HG02970 (cell line): Measurements from ENCODE around the gene PES1.
"Not testable (repeated sequence)": the region's sequence is repeated elsewhere in the genome, so short reads cannot be mapped to it uniquely, and the experiment has no call there.

Experiments used
- ATAC-seq: cut with Tn5 transposase; IDR thresholded peaks from one replicate; pipeline ENCODE4 v1.9.1; 2021; ENCODE audit warnings: mild to moderate bottlenecking, moderate library complexity, moderate number of reproducible peaks; ENCODE audit not compliant: unreplicated experiment, low FRiP score

PES1 gene

DNA sequence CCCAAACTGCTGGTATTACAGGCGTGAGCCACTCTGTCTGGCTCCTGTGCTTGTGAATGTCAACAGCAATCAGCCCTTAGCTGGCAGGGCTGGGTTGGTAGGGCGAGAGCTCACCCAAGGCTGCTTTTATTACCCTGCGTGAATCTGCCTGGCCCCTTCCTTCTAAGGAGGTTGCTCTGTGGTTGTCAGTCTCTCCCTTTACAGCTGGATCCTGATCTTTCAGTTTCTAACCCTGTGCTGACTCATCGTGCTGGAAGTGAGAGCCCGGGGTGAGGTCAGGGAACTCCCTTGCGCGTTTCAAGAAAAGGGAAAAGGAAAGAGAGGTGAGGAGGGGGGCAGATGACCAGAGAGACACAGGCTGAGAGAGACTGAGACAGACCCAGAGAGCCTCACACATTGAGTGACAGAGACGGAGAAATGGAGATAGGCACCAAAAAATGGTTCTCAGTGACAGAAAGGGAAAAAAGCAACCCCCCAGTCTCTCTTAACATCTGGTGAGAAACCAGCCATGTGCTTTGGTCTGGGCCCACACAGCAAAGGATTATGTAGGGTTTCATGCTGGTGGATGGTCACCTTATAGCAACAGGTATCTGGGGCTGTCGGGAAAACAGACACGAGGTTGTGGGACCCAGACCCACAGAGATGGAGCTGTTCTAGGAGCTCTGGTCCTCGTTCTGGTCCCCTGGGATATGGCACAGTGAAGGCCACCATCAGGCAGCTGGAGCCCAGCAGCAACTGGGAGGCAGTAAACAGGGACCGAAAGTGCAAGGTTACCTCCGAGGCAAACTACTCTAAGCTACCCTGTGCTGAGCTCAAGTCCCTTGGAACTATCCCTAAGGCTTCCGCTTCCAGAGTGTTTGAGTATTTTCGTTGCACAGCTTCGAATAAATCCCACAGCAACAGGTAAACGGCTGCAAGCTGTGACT lies 17.8 kb upstream of the PES1 start:
- no peak for ATAC-seq

DNA sequence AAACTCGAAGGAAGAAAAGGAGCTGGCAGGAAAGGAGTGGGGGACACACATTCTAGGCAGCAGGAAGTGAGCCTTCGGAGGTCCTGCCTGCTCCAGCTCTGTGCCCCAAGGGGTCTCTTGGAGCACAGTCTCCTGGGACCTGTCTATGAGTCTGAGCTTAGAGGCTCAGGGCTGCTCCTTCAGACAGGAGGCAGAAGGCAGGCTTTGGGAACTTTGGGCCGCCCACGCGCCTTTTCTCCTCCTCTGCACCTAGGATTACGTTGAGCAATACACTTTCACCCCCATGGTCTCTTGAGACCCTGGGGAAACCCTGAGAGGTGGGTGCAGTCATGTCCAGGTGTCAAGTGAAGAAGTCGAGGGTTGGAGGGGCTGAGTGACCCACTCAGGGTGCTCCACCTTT lies 16.2 kb upstream of the PES1 start:
- no peak for ATAC-seq

DNA sequence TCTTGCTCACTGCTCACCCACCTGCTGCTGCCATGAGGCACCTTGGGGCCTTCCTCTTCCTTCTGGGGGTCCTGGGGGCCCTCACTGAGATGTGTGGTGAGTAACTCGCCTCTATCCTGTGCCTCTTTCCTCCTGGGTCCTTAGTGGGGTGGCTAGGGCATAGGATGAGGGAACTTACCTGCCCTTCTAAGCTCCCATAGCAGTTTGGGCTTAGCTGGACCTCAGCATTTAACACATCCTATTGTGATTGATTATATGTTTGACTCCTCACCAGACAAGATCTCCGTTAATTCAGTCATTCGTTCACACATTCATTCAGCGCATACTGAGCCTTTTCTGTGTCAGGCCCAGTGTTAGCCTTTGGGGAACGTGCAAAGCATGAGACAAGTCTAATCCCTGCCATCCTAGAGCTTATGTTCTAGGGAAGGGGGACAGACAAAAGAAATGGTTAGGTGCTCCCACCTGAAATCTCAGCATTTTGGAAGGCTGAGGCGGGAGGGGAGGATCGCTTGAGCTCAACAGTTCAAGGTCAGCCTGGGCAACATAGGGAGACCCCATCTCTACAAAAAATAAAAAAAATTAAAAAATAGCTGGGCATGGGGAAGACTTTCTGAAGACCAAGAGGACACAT lies 15.7 kb upstream of the PES1 start:
- ATAC-seq: no peak

DNA sequence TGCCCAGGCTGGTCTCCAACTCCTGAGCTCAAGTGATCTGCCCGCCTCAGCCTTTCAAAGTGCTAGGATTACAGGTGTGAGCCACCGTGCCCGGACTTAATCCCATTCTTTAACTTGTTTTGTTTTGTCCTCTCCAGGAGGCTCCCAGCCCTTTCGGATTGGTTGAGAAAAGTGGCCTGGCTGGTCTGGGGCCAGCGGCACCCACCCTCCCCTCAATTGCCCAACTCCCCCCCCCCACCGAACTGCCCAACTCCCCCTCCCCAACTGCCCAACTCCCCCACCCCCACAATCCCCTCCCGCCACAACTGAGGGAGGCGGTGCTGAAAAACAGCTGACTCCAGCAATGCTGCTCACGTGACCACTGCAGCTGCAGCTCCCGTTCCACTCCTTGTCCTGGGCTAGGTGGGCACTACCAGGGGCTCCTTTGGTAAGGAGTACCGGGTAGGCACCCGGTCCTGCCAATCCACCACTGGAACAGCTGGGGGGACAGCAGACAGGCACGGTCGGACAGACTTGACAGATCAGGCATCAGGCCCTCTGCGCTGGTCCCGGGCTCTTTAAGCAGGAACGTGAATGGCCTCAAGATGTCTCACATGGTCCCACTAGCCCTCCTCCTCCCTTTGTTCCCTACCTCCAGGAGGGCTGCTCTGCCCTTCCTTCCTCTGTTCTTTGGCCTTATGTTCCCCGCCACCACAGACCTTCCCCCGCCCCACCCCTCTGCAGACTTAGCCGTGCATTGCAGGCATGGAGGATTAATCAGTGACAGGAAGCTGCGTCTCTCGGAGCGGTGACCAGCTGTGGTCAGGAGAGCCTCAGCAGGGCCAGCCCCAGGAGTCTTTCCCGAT lies 15.0 kb upstream of the PES1 start, which contains the start of gene TCN2:
Gene TCN2 (plus strand): TSS at position 720 of the 845 bp plus-strand sequence. CDS start 158 bp downstream, outside the sequence.
- no peak for ATAC-seq

DNA sequence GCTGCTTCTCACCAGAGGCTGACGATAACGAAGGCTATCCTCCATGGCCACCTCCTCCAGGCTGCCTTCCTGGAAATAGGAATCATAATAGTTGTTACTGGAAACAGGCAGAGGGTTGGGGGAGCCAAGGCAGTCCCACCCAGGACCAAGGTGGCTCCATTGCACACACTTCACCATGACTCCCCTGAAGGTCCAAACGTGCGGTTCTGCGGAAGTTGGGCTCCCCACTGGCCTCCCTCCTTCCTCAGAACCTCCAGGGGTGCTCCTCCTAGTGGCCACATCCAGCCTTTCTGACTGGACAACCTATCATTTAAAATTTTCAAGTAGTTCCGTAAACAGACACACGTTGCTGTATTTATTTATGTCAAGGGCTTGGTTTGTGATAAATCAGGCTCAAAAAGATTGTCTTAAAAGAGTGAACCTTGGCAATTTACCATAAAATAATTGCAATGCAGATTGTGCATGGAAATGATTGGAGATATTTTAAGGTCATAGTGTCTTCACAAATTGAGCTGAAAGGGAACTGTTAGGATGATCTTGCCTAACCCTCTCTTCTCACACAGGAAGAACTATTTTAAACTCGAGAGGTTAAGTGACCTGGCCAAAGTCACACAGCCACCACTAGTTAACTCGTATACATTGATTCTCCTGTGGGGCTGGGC lies 13.9 kb upstream of the PES1 start:
- no peak for ATAC-seq

DNA sequence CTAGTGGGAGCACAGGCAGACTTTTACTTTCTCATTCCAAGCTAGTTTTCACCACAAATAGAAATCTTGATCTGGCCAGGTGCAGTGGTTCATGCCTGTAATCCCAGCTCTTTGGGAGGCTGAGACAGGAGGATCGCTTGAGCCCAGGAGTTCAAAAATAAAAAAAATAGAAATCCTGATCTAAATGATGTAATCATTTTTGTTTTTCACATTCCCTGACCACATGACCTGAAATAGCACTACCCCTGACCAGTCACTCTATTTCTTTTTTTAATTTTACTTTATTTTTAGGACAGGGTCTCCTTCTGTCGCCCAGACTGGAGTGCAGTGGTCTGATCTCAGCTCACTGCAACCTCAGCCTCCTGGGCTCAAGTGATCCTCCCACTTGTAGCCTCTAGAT lies 13.0 kb upstream of the PES1 start:
- no peak for ATAC-seq

DNA sequence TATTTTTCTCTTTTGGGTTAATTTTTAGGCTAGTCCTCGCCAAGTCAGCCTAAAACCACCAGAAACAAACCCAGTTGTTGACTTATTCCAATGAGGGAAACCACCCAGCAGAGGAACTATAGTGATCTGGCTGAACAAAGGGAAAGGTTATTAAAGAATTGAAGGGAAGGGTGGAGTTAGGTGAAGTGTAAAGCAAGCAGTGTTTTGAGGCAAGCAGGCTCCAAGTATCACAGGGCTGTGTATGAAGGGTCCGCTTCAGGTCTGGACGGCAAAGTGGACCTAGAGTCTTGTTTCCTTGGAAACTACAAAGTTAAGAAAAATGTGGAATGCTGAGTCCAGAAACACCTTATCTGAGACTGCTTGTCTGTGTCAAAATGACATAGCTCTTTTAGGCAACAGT lies 12.1 kb upstream of the PES1 start:
- ATAC-seq: no peak

DNA sequence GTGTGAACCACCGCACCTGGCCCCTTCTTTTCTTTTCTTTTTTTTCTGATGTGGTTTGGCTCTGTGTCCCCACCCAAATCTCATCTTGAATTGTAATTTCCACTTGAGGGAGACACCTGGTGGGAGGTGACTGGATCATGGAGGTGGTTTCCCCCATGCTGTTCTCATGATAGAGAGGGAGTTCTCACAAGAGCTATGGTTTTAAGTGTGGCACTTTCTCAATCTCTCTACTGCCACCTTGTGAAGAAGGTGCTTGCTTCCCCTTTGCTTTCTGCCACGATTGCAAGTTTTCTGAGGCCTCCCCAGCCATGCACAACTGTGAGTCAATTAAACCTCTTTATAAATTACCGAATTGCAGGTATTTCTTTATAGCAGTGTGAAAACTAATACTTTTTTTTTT lies 10.3 kb upstream of the PES1 start:
- ATAC-seq: no peak

DNA sequence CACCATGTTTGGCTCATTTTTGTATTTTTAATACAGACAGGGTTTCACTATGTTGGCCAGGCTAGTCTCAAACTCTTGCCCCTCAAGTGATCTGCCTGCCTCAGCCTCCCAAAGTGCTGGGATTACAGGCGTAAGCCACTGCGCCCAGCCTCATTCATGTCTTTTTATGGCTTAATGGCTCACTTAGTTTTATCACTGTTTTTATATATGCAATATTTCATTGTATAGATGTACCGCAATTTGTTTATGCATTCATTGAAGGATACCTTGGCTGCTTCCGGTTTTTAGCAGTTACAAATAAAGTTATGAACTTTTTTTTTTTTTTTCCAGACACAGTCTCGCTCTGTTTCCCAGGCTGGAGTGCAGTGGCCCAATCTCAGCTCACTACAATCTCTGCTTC lies 9.8 kb upstream of the PES1 start:
- no peak for ATAC-seq

DNA sequence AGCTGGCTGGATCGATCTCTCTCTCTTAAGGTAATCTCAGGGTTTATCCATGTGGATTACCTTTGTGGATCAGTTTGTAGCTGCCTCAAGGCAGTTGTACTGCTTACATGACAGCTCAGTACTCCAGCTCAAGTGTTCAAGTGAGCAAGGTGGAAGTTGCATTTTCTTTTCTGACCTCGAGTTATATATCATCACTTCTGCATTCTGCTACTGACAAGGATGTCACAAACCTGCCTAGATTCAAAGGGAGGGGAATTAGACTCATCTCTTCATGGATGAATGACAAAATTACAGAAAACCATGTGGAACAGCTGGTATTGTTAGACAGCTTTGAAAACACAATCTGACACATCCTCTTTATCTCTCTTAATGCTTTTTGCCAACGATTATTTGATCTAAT lies 9.2 kb upstream of the PES1 start:
- no peak for ATAC-seq

DNA sequence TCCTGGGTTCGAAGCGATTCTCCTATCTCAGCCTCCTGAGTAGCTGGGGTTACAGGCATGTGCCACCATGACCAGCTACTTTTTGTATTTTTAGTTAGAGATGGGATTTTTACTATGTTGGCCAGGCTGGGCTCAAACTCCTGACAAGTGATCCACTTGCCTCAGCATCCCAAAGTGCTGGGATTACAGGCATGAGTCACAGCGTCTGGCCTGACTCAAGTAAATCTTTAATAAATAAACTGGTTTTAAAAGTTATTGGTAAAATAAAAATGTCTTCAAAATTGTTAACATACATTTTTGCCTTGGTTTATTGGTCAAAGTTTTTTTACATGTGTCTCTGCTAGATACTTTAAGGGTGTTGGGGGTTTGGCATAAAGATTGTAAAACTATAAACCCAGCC lies 7.3 kb upstream of the PES1 start:
- no peak for ATAC-seq

DNA sequence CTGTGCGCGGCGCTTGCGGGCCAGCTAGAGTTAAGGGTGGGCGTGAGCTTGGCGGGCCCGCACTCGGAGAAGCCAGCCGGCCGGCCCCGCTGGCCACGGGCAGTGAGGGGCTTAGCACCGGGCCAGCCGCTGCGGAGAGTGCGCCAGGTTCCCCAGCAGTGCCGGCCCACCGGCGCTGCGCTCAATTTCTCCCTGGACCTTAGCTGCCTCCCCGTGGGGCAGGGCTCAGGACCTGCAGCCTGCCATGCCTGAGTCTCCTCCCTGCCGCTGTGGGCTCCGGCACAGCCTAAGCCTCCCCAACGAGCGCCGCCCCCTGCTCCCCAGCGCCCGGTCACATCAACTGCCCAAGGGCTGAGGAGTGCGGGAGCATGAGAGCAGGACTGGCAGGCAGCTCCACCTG lies 5.2 kb upstream of the PES1 start:
- ATAC-seq: no peak

DNA sequence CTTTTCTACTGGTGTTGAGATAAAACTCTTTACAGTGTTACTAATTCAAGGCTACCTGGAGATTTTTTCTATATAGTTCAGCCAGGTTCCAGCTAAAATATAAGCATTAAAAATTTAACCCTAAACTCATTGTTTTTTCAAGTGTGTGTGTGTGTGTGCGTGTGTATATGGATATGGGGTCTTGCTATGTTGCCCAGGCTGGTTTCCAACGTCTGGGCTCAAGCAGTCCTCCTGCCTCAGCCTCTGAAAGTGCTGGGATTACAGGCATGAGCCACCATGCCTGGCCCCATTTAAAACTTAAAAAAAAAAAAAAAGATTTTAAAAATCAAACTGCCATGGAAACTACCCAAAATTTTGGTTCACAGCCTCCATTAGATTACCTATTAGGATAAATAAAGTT lies 4.5 kb upstream of the PES1 start:
- no peak for ATAC-seq

DNA sequence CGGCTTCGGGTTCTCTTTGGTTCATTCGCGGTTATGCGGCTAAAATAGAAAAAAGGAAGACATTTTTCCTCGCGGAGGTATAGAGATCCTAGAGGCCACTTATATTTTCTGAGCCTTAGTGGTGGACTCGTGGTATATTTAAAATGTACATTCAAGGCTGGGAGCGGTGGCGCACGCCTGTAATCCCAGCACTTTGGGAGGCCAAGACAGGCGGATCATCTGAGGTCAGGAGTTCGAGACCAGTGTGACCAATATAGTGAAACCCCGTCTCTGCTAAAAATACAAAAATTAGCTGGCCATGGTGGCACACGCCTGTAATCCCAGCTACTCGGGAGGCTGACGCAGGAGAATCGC lies 627 bp upstream of the PES1 start:
- ATAC-seq: not testable (repeated sequence)

DNA sequence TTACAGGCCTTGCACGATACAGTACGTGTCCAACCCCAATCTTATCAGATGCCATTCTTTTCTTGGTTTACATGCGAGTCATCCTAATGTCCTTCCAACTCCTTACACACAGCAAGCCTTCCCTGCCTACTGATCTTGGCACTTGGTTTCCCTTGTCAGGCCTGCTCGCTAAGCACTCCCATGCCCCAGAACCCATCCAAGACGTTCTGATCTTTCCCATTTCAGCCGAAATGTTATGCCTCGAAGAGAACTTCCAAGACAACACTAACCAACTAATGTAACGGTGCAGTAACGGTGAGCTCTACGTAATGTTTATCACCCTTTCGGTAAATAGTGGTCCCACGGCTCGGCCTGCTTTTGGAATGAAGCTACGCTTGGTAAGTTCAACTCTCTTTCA lies 521 bp downstream of the PES1 start:
- no peak for ATAC-seq

DNA sequence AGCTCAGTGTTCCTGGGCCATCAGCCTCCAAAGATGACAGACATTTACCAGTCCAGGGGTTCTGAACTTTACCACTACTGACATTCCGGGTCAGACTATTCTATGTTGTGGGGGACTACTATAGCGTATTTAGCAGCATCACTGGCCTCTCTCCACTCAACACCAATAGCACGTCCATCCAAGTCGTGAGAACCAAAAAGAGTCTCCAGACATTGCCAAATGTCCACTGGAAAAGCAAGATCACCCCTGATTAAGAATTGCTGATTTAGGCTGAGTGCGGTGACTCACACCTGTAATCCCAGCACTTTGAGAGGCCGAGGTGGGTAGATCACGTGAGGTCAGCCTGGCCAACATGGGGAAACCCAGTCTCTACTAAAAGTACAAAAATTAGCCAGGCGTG lies 5.3 kb downstream of the PES1 start:
- no peak for ATAC-seq

DNA sequence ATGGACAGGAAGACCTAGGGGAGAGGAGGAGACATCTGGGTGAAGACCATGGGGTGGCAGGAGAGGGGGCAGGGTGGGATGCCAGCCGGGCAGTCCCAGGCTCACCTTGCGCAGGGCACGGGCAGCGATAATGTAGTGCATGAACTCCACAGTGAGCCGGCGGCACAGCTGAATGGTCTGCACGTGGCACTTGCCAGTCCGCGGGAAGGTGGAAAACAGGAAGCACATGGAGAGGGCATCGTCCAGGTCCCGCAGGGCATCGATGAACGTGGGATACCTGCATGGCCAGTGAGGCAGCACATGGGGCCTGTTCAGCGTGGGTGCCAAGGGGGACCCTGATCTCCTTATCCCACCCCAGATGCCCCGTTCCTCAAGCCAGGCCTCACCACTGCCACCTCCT lies 7.3 kb downstream of the PES1 start:
- no peak for ATAC-seq

DNA sequence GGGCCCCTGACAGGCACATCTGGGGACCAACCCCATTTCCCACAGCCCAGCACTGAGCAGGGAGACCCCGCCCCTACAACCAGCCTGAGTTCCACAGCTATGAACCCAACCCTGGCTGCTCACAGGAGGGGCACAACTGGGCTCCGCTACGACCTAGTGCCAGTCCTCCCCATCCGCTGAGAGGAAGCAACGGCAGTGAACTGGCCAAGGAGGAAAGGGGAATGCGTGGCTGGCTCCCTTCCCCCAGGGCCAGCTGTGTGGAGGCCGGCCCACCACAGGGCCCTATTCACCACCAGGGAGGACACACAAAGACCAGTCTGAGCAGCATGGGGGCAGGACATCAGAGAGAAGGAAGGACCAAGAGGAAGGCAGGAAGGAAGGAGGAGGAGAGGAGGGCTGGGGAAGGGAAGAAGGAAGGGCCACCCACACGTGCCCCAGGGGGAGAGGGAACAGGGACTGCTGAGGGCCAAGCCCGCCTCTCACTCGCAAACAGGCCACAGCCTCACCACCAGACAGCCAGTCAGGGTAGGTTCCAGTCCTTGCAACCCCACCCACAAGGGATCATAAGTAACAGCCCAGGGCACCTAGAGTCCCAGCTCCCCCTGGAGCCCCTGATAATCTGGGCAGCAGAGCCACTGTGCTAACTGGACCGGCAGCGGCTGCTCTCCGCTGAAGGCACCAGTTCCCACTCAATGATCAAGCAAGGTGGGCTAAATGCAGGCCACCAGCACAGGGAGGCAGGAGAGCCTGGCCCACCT lies 8.7 kb downstream of the PES1 start:
- no peak for ATAC-seq

DNA sequence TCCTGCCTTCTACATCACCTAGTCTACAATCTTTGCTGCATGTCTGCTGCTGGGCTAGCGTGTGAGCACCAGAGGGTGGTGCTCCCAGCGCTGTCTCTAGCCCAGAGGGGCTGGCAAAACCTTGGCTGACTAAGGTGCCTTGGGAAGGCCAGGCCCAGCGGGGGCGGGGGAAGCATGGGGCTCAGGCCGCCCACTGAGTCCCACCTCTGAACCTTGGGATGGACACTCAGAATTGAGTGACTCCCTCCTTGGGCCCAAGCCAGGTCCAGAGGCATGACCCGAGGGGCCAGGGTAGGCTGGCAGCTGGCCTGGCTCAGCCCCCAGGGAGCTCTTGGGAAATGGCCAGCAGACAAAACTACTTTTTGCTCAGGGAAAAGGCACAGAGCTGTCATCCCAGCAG lies 9.7 kb downstream of the PES1 start:
- ATAC-seq: no peak

DNA sequence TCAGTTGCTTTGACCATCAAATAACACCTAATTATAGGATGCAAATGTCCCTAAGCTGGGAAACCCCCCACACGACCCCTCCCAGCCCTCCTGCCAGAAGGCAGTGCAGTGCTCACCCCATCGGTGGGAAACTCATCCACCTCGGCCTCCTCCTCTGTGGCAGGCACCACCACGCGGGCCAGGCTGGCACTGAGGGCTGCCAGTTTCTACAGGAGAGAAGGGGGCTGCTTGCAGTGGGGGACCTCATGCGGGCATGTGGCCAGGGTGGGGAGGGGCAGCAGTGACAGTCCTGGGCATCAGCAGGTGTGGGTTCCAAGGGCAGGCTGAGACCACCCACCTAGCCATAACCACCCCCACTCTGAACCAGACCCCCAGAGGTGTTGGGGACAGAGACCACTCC lies 10.8 kb downstream of the PES1 start:
- ATAC-seq: no peak
